GM18505 (cell line): Measurements from ENCODE around the gene P2RY2.
"Not testable (repeated sequence)": the region's sequence is repeated elsewhere in the genome, so short reads cannot be mapped to it uniquely, and the experiment has no call there.

ENCODE experiments used
- ATAC-seq: cut with Tn5 transposase; IDR thresholded peaks from one replicate; pipeline ENCODE4 v1.9.1; 2021; ENCODE audit not compliant: unreplicated experiment
- POLR2A ChIP-seq: IDR thresholded peaks from 4 replicates; pipeline ENCODE4 v1.6.1; 2011; ENCODE audit warnings: borderline replicate concordance; ENCODE audit not compliant: insufficient read depth, insufficient read length; ENCODE audit errors: extremely low read depth

The P2RY2 gene

DNA sequence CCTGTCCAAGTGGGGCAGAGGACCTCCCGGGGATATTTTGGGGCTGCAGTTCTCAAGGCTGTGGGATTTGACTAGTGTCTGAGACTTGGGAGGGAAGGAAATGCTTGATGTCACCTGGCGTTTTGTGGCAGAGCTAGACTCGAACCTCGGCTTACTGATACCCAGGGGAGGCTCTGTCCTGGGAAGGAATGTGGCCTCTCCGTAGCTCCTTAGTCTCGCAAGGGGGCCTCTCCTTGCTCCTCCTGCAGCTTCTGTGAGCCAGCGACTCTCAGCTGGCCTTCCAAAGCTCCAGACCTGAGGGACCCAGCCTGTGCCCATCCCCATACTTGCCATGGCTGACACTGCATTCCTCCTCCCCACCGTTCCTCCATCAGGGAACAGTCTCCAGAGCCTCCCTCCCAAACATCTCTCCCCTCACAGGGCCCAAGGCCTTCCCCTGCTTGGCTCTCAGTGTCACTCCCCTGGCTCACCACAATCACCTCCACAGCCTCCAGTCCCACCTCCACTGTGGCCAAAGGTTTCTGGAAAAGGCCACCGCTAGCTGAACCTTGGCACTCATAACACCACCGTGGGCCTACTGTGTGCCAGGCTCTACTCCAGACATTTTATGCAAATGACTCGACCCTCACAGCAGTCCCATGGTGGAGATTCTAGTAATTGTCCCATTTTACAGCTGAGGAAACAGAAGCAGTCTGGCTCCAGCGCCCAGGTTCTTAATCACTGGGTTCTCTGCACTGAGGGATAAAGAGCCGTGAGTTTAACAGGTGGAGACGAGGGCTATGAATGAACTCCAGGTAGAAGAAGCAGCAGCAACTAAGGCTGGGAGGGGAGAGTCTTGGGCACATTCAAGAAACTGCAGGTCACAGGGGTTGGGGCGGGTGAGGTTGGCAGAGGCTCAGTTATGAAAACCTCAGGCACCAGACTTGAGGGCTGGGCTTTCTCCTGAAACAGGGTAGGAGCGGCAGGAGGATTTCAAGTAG lies 12.1 kb downstream of the P2RY2 start:
- TF ChIP-seq POLR2A = no peak
- no peak for ATAC-seq

DNA sequence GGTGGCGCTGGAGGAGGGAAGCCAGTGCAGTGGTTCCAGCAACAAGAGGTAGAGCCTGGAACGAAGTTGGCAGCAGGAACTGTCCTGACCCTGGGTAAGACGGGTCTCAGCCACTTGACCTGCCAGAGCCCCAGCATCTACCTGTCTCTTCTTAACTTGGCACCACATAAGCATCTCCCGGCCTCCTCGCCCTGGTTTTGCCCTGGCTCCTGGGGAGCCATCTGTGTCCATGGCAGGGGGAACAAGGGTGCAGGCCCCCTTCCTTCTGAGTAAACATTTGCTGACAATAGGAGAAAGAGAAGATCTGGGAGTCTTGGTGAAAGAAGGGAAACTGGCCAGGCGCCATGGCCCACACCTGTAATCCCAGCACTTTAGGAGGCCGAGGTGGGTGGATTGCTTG lies 12.8 kb downstream of the P2RY2 start:
- no peak for ATAC-seq
- no peak for TF ChIP-seq POLR2A

DNA sequence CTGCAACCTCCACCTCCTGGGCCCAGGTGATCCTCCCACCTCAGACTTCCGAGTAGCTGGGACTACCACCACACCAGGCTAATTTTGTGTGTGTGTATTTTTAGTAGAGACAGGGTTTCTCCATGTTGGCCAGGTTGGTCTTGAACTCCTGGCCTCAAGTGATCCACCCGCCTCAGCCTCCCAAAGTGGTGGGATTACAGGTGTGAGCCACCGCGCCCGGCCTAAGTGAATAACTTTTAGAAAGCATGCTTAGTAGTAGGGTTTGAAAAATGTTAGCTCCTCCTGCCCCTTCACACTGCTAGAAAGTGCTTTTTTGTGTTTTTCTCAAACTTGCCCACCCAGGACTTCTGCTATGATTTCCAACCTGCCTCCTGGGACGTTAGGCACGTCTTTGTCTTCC lies 14.4 kb downstream of the P2RY2 start:
- not testable (repeated sequence) for ATAC-seq

DNA sequence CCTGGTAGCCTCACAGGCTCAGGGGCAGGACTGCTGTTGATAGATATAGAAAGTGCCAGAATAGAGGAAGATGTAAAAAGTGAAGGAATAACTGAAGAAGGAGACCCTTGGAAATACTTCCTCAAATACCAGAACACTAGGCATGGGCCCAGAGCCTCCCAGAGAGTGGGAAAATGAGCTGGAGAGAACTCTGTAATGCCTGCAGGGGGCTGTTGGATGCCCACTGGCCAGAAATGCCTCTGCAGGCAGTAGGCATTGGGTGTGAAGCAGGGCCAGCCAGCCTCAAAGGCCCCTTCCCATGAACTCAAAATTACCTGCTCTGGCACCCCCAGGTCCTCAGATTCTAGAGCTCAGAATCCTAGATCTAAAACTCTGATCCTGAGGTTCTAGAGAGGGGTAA lies 15.1 kb downstream of the P2RY2 start:
- ATAC-seq = no peak
- TF ChIP-seq POLR2A = no peak

DNA sequence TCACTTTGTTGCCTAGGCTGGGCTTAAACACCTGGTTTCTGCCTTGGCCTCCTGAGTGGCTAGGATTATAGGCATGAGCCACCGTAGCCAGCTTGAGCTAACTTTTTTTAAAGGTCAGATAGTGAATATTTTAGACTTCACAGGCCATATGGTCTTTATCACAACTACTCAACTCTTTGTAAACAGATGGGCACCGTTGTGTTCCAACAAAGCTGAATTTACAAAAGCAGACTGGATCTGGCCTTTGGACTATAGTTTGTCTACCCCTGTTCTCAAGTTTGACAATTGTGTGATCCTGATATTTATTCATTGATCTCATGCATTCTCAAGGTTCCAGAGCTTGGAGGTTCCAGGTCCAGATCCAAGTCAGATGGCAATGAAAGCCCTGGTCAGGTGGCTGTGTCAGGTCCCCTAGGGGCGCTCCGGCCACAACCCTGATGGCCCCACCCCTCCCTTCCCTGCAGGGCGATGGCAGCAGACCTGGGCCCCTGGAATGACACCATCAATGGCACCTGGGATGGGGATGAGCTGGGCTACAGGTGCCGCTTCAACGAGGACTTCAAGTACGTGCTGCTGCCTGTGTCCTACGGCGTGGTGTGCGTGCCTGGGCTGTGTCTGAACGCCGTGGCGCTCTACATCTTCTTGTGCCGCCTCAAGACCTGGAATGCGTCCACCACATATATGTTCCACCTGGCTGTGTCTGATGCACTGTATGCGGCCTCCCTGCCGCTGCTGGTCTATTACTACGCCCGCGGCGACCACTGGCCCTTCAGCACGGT lies 15.8 kb downstream of the P2RY2 start:
- TF ChIP-seq POLR2A = no peak
- ATAC-seq = no peak

DNA sequence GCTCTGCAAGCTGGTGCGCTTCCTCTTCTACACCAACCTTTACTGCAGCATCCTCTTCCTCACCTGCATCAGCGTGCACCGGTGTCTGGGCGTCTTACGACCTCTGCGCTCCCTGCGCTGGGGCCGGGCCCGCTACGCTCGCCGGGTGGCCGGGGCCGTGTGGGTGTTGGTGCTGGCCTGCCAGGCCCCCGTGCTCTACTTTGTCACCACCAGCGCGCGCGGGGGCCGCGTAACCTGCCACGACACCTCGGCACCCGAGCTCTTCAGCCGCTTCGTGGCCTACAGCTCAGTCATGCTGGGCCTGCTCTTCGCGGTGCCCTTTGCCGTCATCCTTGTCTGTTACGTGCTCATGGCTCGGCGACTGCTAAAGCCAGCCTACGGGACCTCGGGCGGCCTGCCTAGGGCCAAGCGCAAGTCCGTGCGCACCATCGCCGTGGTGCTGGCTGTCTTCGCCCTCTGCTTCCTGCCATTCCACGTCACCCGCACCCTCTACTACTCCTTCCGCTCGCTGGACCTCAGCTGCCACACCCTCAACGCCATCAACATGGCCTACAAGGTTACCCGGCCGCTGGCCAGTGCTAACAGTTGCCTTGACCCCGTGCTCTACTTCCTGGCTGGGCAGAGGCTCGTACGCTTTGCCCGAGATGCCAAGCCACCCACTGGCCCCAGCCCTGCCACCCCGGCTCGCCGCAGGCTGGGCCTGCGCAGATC lies 16.5 kb downstream of the P2RY2 start:
- no peak for TF ChIP-seq POLR2A
- no peak for ATAC-seq

DNA sequence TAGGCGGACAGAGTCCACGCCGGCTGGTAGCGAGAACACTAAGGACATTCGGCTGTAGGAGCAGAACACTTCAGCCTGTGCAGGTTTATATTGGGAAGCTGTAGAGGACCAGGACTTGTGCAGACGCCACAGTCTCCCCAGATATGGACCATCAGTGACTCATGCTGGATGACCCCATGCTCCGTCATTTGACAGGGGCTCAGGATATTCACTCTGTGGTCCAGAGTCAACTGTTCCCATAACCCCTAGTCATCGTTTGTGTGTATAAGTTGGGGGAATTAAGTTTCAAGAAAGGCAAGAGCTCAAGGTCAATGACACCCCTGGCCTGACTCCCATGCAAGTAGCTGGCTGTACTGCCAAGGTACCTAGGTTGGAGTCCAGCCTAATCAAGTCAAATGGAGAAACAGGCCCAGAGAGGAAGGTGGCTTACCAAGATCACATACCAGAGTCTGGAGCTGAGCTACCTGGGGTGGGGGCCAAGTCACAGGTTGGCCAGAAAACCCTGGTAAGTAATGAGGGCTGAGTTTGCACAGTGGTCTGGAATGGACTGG lies 17.2 kb downstream of the P2RY2 start:
- TF ChIP-seq POLR2A = no peak
- no peak for ATAC-seq

DNA sequence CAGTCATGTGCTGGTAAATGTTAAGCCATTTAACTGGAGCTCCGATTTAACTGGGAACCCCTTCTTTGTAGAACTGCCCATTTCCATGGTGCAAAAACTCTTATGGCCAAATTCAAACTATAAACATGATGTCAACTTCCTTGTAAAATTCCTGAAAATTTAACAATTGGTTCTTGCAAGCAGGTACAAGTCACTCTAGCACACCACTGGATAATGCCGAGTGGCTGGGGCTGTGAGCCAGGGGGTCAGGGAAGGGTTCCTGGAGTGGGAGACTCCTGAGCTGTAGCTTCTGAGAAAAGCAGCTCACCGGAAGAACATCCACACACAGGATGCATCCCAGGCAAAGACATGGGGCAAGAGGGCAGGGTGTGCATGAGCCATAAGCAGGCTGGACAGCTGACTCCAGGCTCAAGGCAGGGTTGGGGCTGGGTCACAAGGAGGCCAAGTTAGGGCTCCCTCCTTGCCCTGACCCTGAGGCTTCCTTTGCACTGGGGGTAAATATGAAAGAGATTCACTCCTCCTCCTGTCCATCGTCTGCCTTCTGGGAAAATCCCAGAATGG lies 18.2 kb downstream of the P2RY2 start:
- no peak for TF ChIP-seq POLR2A
- no peak for ATAC-seq

DNA sequence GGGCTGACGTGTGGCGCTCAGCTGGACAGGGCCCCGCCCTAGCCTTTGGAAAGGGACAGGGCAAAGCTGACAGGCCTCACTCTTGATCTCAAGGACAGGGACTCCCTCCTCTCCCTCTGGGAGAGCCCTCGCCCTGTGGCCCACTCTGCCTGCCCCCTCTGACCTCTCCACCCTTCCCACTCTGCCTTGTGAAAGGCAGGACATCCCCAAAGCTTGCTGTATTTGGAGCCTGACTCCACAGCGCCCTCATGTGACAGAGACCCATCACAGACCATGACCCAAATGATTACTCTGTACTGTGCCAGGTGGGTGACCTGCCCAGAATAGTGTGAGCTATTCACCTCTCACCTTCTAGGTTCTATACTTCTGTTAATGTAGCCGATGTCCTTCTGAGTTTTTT lies 18.8 kb downstream of the P2RY2 start:
- ATAC-seq = no peak
- no peak for TF ChIP-seq POLR2A

DNA sequence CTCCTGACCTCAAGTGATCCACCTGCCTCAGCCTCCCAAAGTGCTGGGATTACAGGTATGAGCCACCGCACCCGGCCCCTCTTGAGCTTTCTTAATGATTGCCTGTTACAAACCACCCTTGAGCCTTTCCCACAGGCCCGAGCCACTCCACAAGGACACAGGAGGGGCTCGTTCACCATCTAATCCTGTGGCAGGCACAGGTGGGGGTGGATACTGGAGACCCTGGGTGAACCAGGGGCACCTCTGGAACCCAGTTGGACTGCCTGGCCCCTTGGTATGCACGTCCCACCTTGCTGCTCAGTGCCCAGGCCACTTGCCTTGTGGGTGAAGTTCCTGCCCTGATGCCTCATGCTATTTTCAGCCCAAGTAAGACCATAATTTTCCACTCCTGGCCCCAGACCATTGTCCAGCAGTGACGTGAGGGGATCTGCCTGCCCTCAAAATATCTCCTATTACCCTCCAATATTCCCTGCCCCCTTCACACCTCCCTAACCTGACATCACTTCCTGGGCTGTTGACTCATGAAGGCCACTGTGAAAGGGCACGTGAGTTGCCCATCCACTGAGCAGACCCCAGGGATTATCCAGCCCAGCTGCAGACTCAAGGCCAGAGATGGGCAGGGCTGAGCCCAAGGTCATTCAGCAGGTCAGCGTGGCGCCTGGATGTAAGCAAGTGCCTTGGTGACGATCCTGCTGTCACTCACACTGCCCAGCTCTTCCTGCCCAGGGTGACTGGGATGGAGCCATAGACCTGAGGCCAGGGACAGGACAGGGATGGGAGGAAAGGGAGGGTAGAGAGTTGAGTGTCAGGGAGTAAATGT lies 19.6 kb downstream of the P2RY2 start:
- no peak for ATAC-seq
- no peak for TF ChIP-seq POLR2A

DNA sequence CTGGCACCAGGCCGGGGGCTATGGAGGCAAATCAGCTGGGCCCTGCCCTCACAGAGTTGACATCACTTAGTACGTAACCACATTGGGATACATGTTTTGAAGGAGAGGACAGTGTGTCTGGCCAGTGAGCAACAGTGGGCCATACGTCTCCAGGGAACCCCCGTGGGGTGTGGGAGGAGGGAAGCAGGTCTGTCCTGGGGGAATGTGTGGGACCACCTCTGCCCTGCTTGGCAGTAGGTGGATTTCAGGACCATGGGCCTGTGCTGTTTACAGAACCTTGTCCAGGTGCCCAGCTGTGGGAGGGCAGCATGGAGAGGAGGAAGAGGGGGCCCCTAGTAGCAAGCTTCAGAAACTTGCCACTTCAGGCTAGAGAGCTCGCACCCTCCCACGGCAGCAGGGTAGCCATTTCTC lies 21.0 kb downstream of the P2RY2 start:
- no peak for ATAC-seq
- no peak for TF ChIP-seq POLR2A

DNA sequence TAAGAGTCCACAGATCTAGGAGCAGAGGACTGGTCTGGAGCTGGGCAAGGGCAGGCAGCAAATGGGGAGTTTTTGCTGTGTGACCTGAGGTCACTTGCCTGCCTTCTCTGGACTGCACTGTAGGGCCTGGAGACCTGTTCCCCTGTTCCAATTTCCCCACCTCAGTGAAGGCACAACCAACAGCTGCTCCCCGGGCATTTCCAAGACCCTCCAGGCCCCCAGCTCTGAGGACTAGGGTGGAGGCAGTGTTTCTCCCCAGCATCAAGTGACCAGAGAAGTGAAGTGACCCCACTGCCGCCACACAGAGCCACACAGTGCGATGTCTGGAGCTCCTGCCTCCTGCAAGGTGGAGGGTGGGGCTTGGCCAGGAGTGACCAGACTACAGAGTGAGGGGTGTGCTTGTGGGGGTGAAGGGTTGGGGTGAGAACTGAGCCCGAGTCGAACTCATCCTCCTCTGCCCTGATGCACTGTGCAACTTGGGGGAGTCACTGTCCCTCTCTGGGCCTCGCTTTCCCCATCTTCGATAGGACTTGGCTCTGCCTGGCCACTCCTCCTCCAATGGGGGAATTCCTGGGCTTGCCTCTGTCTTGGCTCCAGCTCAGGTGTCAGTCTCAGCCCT lies 21.6 kb downstream of the P2RY2 start:
- TF ChIP-seq POLR2A = no peak
- no peak for ATAC-seq
